HEK293 (cell line): ENCODE measurements around the gene COQ10A.
A peak's percentile ranks its signal among the peaks of the same experiment; 100 is the strongest.

Experiments used
- CTCF ChIP-seq: fragments of 450-650 bp; formaldehyde crosslinking; IDR thresholded peaks from 2 replicates; pipeline ENCODE4 v1.5.1; 2016; ENCODE audit warnings: missing biosample characterization, missing genetic modification characterization
- ZBTB11 ChIP-seq: fragments of 450-650 bp; formaldehyde crosslinking; conservative IDR thresholded peaks from 2 replicates; pipeline ENCODE4 v1.5.1; 2016; ENCODE audit warnings: low read depth, missing biosample characterization, missing genetic modification characterization
- ZBTB7A ChIP-seq: fragments of 450-650 bp; formaldehyde crosslinking; IDR thresholded peaks from 2 replicates; pipeline ENCODE4 v1.5.1; 2016; ENCODE audit warnings: low read depth, missing biosample characterization, missing genetic modification characterization
- ZNF324 ChIP-seq: fragments of 450-650 bp; formaldehyde crosslinking; IDR thresholded peaks from 2 replicates; pipeline ENCODE4 v1.5.1; 2016; ENCODE audit warnings: missing biosample characterization, missing genetic modification characterization
- ZNF37A ChIP-seq: fragments of 450-650 bp; IDR thresholded peaks from 2 replicates; pipeline ENCODE4 v1.5.1; 2018; ENCODE audit warnings: missing biosample characterization, missing genetic modification characterization
- ZNF423 ChIP-seq: fragments of 450-650 bp; formaldehyde crosslinking; IDR thresholded peaks from 2 replicates; pipeline ENCODE4 v1.5.1; 2016; ENCODE audit warnings: missing biosample characterization, missing genetic modification characterization
- TF ChIP-seq, protein P1 (sequence below): fragments of 450-650 bp; formaldehyde crosslinking; IDR thresholded peaks from 2 replicates; pipeline ENCODE4 v1.5.1; 2016; ENCODE audit warnings: missing biosample characterization, missing genetic modification characterization

DNA sequence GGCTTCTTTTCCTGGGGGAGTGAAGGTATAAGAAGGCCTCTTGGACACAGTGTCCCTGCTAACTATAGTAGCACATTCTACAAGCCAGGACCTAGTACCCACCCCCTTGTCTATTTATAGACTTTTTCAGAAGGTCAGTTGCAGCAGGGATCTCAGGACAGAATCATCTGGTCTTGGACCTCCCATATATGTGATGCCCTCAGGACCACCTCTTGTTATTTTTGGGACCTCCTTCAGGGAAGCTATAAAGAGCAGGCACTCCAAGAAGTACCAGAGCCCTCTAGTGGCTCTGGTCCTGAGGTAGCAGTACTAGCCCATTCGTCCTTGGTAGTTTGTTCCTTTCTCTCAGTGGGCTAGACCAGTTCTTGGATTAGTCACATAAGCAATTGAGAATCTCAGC, 4.3 kb downstream of the COQ10A start:
- TF ChIP-seq CTCF = 0 out of 2 replicates have a peak, but pooled peaks have one; percentile 37
- no peak for TF ChIP-seq ZNF324 (tag by site-specific recombination)
- TF ChIP-seq ZNF37A (tag by site-specific recombination) = no peak
- no peak for TF ChIP-seq ZBTB11 (tag by site-specific recombination)
- TF ChIP-seq ZNF423 (tag by site-specific recombination) = no peak
- TF ChIP-seq, protein P1, sequence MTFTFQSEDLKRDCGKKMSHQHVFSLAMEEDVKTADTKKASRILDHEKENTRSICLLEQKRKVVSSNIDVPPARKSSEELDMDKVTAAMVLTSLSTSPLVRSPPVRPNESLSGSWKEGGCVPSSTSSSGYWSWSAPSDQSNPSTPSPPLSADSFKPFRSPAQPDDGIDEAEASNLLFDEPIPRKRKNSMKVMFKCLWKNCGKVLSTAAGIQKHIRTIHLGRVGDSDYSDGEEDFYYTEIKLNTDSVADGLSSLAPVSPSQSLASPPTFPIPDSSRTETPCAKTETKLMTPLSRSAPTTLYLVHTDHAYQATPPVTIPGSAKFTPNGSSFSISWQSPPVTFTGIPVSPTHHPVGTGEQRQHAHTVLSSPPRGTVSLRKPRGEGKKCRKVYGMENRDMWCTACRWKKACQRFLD (tag by site-specific recombination) = no peak
- no peak for TF ChIP-seq ZBTB7A (tag by site-specific recombination)
